HepG2 (cell line): ENCODE results near the gene SLC16A5. TPM values are rescaled to one million over a fixed set of nuclear protein-coding genes. Genes with fewer than 3 reads are reported as not detected.

ENCODE experiments used
- BHLHE40 ChIP-seq: IDR thresholded peaks from 2 replicates; pipeline ENCODE4 v1.6.1; 2011; ENCODE audit warnings: low read length, improper control_type of control experiment
- CBX1 ChIP-seq: IDR thresholded peaks from one replicate; pipeline ENCODE4 v1.6.1; 2016; ENCODE audit warnings: antibody characterized with exemption, low read depth
- CC2D1A ChIP-seq: sonication (generic); formaldehyde crosslinking; IDR thresholded peaks from 2 replicates; pipeline ENCODE4 v1.8.1; 2023; ENCODE audit warnings: mild to moderate bottlenecking, missing genetic modification reagents
- GLMP ChIP-seq: sonication (generic); formaldehyde crosslinking; IDR thresholded peaks from 2 replicates; pipeline ENCODE4 v1.9.0; 2021; ENCODE audit warnings: missing genetic modification reagents, mild to moderate bottlenecking, borderline replicate concordance
- HOXA7 ChIP-seq: sonication (generic); formaldehyde crosslinking; IDR thresholded peaks from 2 replicates; pipeline ENCODE4 v1.8.1; 2022; ENCODE audit warnings: mild to moderate bottlenecking, missing genetic modification reagents, moderate library complexity
- ISL2 ChIP-seq: sonication (generic); formaldehyde crosslinking; IDR thresholded peaks from 2 replicates; pipeline ENCODE4 v1.5.0; 2020; ENCODE audit warnings: missing genetic modification reagents
- KDM3A ChIP-seq: IDR thresholded peaks from 2 replicates; pipeline ENCODE4 v1.6.1; 2018; ENCODE audit warnings: low read depth, missing compliant biosample characterization
- PCBP1 ChIP-seq: fragments of 200-400 bp; formaldehyde crosslinking; IDR thresholded peaks from 2 replicates; pipeline ENCODE4 v1.6.1; 2017; ENCODE audit warnings: mild to moderate bottlenecking, low read depth, low read length, borderline replicate concordance
- POLR2A ChIP-seq, 2 experiments: IDR thresholded peaks; 2 replicates each; pipeline ENCODE4 v1.6.1; 2011; ENCODE audit warnings: low read depth in 2 of 2, low read length in 2 of 2, mild to moderate bottlenecking in 1 of 2, moderate library complexity in 1 of 2; ENCODE audit not compliant: insufficient read depth in 1 of 2
- RXRA ChIP-seq: sonication (generic); formaldehyde crosslinking; IDR thresholded peaks from 2 replicates; pipeline ENCODE4 v1.5.1; 2020; ENCODE audit warnings: missing genetic modification reagents
- SIX4 ChIP-seq: sonication (generic); formaldehyde crosslinking; IDR thresholded peaks from 2 replicates; pipeline ENCODE4 v1.4.0; 2020; ENCODE audit warnings: missing genetic modification reagents
- SMARCE1 ChIP-seq: fragments of 450-650 bp; IDR thresholded peaks from 2 replicates; pipeline ENCODE4 v1.6.1; 2017; ENCODE audit warnings: borderline replicate concordance
- SNAI1 ChIP-seq: sonication (generic); formaldehyde crosslinking; IDR thresholded peaks from 2 replicates; pipeline ENCODE4 v1.5.0; 2020; ENCODE audit warnings: mild to moderate bottlenecking, missing genetic modification reagents, borderline replicate concordance
- SOX13 ChIP-seq, 3 experiments: fragments of 450-650 bp in 1 of 3; sonication (generic) in 1 of 3; formaldehyde crosslinking in 1 of 3; IDR thresholded peaks in 2 of 3; conservative IDR thresholded peaks in 1 of 3; 2 replicates each; pipeline versions ENCODE4 v1.5.0 to v1.6.1; 2016 to 2020; ENCODE audit warnings: antibody characterized with exemption in 1 of 3, mild to moderate bottlenecking in 1 of 3, missing compliant biosample characterization in 1 of 3, missing genetic modification reagents in 1 of 3, moderate library complexity in 1 of 3
- SP5 ChIP-seq: IDR thresholded peaks from 2 replicates; pipeline ENCODE4 v1.6.1; 2016; ENCODE audit warnings: low read depth, borderline replicate concordance
- ZNF343 ChIP-seq: sonication (generic); formaldehyde crosslinking; IDR thresholded peaks from 2 replicates; pipeline ENCODE4 v1.4.0; 2020; ENCODE audit warnings: mild to moderate bottlenecking, missing genetic modification reagents
- ZNF546 ChIP-seq: sonication (generic); formaldehyde crosslinking; conservative IDR thresholded peaks from 2 replicates; pipeline ENCODE4 v1.8.1; 2023; ENCODE audit warnings: mild to moderate bottlenecking, missing genetic modification reagents
- ZNF629 ChIP-seq: sonication (generic); formaldehyde crosslinking; conservative IDR thresholded peaks from 2 replicates; pipeline ENCODE4 v1.5.0; 2020; ENCODE audit warnings: missing genetic modification reagents
- ZNF781 ChIP-seq: sonication (generic); formaldehyde crosslinking; IDR thresholded peaks from 2 replicates; pipeline ENCODE4 v1.5.1; 2020; ENCODE audit warnings: borderline replicate concordance, mild to moderate bottlenecking, missing genetic modification reagents; ENCODE audit errors: not compliant biosample characterization
- ZNF883 ChIP-seq: sonication (generic); formaldehyde crosslinking; IDR thresholded peaks from 2 replicates; pipeline ENCODE4 v1.5.1; 2020; ENCODE audit warnings: mild to moderate bottlenecking, missing genetic modification reagents; ENCODE audit errors: not compliant biosample characterization
- ZSCAN20 ChIP-seq: sonication (generic); formaldehyde crosslinking; IDR thresholded peaks from 2 replicates; pipeline ENCODE4 v1.4.0; 2020; ENCODE audit warnings: missing genetic modification reagents, mild to moderate bottlenecking, borderline replicate concordance
- polyA plus RNA-seq, 8 experiments: library from polyadenylated mRNA; depleted of rRNA in 3 of 8; stranded (reverse) in 7 of 8; unstranded in 1 of 8; fragments of >200 nt; fragmentation: Illumina TruSeq in 4 of 8; extraction: Trizol in 4 of 8; gene quantifications; 2 replicates each; pipeline versions ENCODE4 v1.2.1 to v1.2.3, GENCODE V29; 2011 to 2016; ENCODE audit warnings: low read depth in 4 of 8, missing spikeins in 1 of 8, mixed read lengths in 1 of 8; ENCODE audit not compliant: insufficient read depth in 1 of 8
- total RNA-seq, 5 experiments: library from RNA; depleted of rRNA; stranded (reverse); fragments of >200 nt; fragmentation: Illumina TruSeq; extraction: Trizol; gene quantifications; 2 replicates each; pipeline ENCODE4 v1.2.3, GENCODE V29; 2016; ENCODE audit warnings: low read depth in 1 of 5
- TF ChIP-seq, protein P1 (sequence below): sonication (generic); formaldehyde crosslinking; IDR thresholded peaks from 2 replicates; pipeline ENCODE4 v1.5.0; 2020; ENCODE audit warnings: missing genetic modification reagents
- TF ChIP-seq, protein P2 (sequence below): IDR thresholded peaks from 2 replicates; pipeline ENCODE4 v1.6.1; 2012; ENCODE audit warnings: low read length, improper control_type of control experiment
- TF ChIP-seq, protein P3 (sequence below): sonication (generic); formaldehyde crosslinking; IDR thresholded peaks from 2 replicates; pipeline ENCODE4 v1.8.1; 2023; ENCODE audit warnings: mild to moderate bottlenecking, inconsistent platforms, moderate library complexity, missing genetic modification reagents, borderline replicate concordance

Gene SLC16A5
- total and polyA plus RNA-seq, 2 of the 13 experiments (the other 11 are each of a cell fraction or from before 2014, with no cell fraction given) = 0.69 to 5.6 TPM

DNA sequence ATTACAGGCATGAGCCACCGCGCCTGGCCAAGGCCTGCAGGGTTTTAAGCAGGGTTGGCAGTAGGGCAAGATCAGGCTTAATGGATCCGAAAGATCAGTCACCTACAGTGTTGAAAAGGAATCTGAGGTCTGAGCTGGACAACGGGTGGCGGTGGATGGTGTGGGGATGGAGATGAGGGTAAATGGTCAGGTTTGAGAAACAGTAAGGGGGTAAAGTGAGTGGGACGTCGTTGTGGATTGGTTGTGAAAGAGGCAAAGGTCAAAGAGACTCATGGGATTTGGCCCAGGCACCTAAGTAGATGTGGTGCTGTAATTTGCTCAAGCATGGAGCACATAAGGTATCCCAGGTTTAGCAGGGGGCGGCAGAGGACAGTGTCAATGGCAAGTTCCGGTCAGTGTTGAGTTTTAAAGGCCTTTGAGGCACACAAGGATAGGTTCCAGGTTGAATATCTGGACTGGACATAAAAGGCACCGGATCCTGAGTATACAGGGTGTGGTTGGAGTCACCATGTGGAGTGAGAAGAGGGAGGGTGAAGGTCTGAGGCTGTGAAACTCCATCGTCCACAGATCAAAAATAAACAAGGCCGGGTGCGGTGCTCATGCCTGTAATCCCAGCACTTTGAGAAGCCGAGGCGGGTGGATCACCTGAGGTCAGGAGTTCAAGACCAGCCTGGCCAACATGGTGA is 1.1 kb upstream of the SLC16A5 start (continued):
- TF ChIP-seq CBX1 (peak; percentile 24), ZNF546 (CRISPR knock-in tag) (no peak), BHLHE40 (no peak; the same call in 1 of the 2 replicates), CC2D1A (CRISPR knock-in tag) (no peak), GLMP (CRISPR knock-in tag) (no peak), SNAI1 (CRISPR knock-in tag) (0 out of 2 replicates have a peak, but pooled peaks have one; percentile 14), ZNF883 (no peak), SP5 (CRISPR knock-in tag) (peak; percentile 79), POLR2A (IDR thresholded peaks at IDR 0.05; ENCODE audit: insufficient read depth in 1 of 2, low read depth in 2 of 2, low read length in 2 of 2) (no peak), ISL2 (no peak), HOXA7 (CRISPR knock-in tag) (no peak), RXRA (CRISPR knock-in tag) (peak; percentile 77; the same call in 1 of the 2 replicates), ZNF781 (CRISPR knock-in tag) (peak; percentile 63), ZNF343 (CRISPR knock-in tag) (peak; percentile 68; the same call in 1 of the 2 replicates), ZSCAN20 (CRISPR knock-in tag) (0 out of 2 replicates have a peak, but pooled peaks have one; percentile 44), KDM3A (CRISPR knock-in tag) (no peak), SOX13 (IDR thresholded peaks at IDR 0.05) (no peak), SOX13 (CRISPR knock-in tag; conservative IDR thresholded peaks at IDR 0.05 in 1 of 2, IDR thresholded peaks at IDR 0.05 in 1 of 2) (peak in 1 of 2 experiments; percentile 36; a peak in 1 of 4 replicates), ZNF629 (CRISPR knock-in tag) (0 out of 2 replicates have a peak, but pooled peaks have one; percentile 17), SIX4 (CRISPR knock-in tag) (no peak), SMARCE1 (no peak), PCBP1 (no peak)
- TF ChIP-seq, protein P1, sequence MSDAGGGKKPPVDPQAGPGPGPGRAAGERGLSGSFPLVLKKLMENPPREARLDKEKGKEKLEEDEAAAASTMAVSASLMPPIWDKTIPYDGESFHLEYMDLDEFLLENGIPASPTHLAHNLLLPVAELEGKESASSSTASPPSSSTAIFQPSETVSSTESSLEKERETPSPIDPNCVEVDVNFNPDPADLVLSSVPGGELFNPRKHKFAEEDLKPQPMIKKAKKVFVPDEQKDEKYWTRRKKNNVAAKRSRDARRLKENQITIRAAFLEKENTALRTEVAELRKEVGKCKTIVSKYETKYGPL (CRISPR knock-in tag) = peak; percentile 17; the same call in 1 of the 2 replicates
- TF ChIP-seq, protein P2, sequence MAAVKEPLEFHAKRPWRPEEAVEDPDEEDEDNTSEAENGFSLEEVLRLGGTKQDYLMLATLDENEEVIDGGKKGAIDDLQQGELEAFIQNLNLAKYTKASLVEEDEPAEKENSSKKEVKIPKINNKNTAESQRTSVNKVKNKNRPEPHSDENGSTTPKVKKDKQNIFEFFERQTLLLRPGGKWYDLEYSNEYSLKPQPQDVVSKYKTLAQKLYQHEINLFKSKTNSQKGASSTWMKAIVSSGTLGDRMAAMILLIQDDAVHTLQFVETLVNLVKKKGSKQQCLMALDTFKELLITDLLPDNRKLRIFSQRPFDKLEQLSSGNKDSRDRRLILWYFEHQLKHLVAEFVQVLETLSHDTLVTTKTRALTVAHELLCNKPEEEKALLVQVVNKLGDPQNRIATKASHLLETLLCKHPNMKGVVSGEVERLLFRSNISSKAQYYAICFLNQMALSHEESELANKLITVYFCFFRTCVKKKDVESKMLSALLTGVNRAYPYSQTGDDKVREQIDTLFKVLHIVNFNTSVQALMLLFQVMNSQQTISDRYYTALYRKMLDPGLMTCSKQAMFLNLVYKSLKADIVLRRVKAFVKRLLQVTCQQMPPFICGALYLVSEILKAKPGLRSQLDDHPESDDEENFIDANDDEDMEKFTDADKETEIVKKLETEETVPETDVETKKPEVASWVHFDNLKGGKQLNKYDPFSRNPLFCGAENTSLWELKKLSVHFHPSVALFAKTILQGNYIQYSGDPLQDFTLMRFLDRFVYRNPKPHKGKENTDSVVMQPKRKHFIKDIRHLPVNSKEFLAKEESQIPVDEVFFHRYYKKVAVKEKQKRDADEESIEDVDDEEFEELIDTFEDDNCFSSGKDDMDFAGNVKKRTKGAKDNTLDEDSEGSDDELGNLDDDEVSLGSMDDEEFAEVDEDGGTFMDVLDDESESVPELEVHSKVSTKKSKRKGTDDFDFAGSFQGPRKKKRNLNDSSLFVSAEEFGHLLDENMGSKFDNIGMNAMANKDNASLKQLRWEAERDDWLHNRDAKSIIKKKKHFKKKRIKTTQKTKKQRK = no peak
- TF ChIP-seq, protein P3, sequence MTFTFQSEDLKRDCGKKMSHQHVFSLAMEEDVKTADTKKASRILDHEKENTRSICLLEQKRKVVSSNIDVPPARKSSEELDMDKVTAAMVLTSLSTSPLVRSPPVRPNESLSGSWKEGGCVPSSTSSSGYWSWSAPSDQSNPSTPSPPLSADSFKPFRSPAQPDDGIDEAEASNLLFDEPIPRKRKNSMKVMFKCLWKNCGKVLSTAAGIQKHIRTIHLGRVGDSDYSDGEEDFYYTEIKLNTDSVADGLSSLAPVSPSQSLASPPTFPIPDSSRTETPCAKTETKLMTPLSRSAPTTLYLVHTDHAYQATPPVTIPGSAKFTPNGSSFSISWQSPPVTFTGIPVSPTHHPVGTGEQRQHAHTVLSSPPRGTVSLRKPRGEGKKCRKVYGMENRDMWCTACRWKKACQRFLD (CRISPR knock-in tag) = no peak
